Activated CD8-positive, alpha-beta memory T cell treated with anti-CD3 and anti-CD28 coated beads, Interleukin-2, amount 50 U/mL, for 4 hours (primary cell): ENCODE measurements around the gene ELMO3.

Experiments
- DNase-seq: peaks from one replicate; pipeline ENCODE4 v3.0.0-alpha.2; 2020

ELMO3 gene

DNA sequence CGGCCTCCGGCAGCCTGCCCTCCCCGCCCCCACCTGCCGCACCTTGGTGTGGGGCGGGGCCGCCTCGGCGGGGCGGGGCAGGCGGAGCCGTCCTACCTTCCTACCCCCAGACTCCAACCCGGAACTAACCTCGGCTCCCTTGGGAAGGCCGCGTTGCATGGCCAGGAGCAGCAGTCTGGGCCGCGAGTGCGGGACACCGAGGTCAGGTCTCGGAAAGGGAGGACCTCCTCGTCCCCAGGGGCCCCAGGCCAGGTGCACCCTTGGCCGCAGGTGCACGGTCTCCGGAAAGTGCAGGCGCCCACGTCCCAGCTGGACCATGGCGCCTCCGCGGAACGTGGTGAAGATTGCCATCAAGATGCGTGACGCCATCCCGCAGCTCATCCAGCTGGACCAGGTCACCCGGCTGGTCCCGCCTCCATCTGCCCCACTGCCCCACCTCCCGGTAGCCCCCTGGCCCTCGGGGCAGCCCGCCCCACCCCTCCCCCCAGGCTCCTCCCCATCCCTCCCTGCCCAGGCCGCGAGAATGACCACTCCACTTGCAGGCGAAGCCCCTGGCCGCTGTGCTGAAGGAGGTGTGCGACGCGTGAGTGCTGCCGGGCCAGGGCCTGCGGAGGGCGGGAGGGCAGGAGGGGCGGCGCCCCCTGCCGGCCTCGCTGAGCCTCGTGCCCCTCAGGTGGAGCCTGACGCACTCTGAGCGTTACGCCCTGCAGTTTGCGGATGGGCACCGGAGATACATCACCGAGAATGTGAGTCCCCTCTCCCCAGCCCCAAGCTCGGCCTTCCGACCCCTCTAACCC is at the start of gene ELMO3:
TSS of gene ELMO3 (plus strand) at position 121 of the 797 bp plus-strand sequence. CDS start at position 317, 196 bp downstream.
- DNase-seq, result no peak

DNA sequence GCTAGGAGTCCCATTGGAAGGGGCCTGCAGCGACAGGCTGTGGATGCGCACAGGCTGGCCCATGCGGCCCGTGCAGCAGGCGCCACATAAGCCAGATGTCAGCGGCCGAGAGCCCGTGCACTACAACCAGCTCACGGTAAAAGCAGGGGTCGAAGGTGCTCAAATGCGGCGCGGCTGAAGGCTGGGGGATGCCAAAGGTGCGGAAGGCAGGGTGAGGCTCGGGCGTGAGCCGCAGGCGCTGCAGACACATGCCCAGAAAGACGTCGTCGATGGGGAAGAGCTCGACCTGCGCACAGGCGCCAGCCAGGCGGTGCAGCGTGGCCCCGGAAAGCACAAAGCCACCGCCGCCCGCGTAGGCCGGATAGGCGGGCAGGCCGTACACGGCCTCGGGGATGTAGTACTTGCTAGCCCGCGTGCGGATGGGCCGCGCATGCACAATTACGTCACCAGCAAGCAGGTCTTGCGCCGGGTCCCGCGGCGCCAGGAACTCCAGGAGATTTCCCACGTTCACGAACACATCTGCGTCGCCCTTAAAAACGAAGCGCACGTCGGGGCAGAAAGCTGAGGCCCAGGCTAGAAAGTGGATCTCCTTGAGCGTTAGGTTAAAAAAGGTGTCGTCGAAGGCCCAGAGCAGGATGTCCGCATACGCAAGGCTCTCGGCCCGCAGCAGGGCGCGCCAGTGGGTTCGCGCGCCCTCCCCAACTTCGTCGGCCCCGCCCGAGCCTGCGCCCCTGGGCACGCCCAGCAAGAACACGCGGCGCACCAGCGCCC is 49.5 kb upstream of the ELMO3 start:
- DNase-seq, result no peak

DNA sequence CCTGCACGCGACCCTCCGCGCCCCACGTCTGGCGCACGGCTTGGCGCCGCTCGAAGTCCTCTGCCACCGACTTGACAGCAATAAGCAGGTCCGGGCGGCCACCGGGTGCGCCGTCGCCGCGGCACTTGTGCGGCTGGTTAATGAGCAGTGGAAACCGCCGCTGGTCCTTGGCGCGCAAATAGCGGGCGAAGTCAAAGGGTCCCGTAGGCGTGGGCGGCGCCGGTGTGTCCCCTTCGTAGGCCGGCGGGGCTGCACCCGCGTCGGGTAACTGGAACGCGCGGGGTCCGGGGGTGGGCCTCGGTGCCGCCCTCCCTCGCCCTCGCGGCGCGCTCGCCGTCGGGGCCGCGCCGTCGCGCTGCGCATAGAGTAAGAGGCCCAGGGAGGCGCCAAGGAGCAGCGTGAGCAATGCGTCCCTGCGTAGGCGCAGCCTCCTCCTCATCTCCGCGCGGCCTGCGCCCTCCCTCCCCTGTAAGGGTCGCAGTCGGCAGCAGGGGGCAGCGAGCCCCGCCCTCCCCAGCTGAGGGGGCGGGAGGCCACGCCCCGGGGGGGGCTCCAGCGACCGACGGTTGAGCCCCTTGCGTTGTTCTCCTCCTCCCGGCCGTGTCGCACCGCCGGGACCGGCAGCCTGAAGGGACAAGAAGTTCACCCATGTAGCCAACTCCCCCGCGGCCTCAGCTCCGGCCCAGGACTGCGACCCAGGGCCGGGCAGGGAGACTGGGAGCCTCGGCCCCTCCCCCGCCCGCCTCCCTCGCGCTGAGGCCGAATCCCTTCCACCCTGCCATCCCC is 48.7 kb upstream of the ELMO3 start:
- DNase-seq, result peak; percentile 61

- no peak for DNase-seq
These were observed 48.0 kb upstream of the ELMO3 start, which contains the start of gene B3GNT9 for GRCh38 chr16:67150833-67151396. Gene B3GNT9, minus strand, starts transcription at chr16:67150998. Its CDS starts 513 bp downstream, at chr16:67150485.

- DNase-seq, result no peak
These were observed 47.4 kb upstream of the ELMO3 start for GRCh38 chr16:67151431-67152097.

DNA sequence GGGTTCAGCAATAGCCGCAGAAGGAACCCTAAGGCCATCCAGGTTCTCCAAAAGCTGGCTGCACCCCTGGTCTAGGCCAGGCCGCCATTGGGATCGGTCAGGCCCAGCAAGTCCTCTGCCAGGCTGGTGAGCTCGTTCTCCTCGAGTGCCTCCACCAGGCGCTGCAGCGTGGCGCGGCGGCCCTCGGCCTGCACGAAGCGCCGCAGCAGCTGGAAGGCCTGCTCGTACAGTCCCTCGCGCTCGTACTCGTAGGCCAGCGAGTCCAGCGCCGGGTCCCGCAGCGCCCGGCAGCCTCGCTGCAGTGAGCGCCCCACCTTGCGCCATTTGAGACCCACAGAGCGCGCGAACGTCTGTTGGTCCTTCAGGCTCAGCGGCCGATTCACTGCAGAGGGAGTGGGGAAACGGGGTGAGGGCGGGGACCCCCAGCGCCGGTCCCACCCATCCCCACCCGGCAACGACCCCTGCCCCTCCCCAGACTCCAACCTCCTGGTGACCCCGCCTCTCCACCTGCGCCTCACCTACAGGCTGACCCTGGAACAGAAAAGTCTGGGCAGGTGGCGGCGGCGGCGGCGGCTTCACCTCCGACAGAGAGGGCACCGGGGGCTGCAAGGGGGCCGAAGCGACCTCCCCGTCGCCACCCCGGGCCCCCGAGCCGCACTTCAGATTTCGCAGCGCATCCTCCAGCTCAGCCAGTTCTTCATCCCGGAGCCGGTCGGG is 44.2 kb upstream of the ELMO3 start:
- DNase-seq, result no peak

DNA sequence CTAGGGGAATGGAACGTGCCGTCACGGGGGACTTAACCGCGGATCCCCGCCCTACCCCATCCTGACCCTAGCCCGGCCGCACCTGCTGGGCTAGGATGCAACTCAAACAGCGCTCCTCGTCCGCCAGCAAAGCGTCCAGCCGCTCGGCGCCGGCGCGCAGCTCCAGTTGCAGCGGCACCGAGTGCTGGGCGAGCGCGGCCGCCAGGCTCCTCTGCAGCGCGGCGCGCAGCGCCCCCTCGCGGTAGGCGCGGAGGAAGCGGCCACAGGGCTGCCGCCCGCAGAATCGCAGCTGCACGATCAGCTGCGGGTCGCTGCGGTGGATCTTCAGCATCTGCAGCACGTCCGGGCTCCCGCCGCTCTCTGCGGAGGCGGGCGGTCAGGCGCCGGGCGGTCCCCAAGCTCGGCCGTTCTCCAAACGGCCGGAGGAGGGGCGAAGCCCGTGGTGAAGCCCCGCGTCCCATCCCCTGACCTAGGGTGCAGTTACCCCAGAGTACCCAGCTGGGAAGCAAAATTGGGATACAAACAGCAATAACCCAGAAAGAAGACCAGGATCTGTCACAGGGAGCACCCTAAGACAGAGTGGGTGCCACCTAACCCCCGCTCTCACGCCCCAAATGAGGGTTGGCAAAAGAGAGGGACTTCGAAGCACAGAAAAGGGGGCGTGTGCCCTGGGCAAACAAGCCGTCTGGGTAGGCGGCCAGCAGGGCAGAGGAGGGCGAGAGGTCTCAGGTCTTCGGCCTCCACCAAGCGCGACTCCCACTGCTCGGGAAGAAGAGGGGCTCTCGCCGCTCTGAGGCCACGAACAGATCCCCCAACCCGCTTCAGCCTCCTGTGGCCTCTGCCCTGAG is 43.4 kb upstream of the ELMO3 start:
- peak; percentile 81 for DNase-seq

DNA sequence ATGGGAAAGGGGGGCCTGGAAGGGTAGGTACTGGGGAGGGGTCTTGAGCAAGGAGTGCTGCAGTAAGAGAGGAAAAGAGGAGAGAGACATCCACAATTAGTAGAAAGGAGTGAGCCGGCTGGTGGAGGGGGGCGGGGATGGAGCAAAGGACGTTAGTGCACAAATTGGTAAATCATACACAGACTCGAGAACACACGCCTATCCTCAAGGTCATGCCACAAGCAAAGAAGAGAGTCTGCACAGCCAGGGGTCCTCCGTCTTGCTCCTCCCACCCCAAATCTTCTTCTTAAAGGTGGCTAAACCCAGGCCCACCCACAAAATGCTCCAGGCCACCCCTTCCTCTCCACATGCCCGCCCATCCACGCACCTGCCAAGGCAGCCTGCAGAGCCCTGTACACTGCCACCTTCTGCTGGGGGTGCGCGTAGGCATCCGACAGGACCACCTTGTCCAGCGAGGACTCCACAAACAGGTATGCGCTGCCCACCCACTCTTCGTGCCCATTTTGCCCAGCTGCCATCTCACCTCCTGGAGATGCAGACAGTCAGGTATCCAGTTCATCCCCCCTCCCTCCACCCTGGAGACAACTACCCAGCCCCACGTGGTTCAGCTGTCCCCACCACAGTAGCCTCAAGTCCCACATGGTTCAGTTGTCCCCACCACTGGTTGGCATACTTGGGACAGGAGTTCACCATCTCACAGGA is 42.6 kb upstream of the ELMO3 start:
- DNase-seq, result no peak

GRCh38 chr16:67157106-67157748 is 41.7 kb upstream of the ELMO3 start:
- no peak for DNase-seq

GRCh38 chr16:67157892-67158635 is 40.9 kb upstream of the ELMO3 start:
- no peak for DNase-seq

DNA sequence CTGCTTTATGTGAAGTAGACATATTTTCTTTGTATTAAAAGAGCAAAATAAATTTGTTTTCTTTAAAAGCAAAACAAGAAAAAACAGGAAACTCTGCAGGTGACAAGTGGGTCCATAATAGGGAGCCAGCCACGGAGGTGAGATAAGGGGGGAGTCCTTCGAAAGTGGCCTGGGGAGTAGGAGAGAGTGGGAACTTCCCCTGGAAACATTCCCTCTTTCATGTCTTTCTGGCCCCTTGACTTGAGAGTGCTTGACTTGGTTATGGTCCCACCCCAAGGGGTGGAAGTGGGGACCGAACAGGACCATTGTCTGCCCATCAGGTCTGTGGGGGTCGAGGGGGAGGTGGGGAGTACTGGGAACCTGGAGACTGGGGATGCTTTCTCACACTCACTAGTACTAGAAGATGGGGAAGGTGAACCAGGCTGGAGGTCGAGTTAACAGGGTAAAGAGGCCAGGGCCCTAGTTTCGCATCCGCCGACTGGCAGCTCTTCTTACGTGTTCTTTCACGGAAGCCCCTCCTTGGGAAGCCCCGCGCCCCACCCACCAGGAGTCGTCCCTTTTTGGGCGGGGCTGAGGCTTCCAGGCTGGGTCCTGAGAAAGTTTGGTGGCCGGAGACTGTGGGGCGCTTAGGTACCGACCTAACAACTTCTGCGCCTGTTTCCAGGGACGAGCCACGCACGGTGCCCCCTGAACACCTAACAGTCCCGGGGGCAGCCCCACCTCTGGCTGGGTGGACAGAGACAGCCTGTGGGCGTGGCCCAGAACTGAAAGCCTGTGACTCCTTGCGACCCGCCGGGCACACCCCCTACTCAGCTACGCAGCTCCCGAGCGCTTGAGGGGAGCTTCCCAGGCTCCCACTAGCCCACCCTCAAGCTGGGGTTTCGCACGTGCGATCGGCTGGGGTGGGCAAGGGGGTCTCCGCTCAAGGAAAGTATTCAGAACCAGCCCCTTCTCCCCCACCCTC is 40.0 kb upstream of the ELMO3 start:
- DNase-seq, result peak; percentile 77

GRCh38 chr16:67161595-67162058 is 37.3 kb upstream of the ELMO3 start:
- DNase-seq, result no peak

DNA sequence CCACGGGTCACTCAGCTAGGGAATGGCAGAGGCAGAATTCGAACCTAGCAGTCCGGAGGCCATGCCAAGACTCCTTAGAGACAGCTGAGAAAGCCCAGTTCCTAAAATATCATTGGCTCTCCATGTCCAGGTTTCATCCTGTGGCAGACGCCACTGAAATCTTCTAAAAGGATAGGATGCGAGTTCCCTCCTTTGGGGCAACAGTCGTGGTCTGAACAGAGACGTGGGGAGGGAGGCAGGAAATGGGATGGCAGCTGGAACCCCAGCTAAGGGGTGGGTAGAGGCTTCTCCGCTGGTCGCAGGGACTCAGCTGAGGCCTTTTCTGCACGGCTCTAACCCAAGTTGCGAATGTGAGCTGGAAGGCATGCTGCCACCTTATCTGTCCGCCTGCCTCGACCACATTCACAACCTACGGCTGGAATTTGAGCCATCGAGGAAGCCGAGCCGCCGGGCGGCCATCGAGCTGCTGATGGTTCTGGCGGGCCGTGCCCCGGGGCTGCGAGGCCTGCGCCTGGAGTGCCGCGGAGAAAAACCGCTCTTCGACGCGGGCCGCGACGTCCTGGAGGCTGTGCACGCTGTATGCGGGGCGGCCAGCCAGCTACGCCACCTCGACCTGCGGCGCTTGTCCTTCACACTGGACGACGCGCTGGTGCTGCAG is 36.3 kb upstream of the ELMO3 start:
- DNase-seq, result no peak

DNA sequence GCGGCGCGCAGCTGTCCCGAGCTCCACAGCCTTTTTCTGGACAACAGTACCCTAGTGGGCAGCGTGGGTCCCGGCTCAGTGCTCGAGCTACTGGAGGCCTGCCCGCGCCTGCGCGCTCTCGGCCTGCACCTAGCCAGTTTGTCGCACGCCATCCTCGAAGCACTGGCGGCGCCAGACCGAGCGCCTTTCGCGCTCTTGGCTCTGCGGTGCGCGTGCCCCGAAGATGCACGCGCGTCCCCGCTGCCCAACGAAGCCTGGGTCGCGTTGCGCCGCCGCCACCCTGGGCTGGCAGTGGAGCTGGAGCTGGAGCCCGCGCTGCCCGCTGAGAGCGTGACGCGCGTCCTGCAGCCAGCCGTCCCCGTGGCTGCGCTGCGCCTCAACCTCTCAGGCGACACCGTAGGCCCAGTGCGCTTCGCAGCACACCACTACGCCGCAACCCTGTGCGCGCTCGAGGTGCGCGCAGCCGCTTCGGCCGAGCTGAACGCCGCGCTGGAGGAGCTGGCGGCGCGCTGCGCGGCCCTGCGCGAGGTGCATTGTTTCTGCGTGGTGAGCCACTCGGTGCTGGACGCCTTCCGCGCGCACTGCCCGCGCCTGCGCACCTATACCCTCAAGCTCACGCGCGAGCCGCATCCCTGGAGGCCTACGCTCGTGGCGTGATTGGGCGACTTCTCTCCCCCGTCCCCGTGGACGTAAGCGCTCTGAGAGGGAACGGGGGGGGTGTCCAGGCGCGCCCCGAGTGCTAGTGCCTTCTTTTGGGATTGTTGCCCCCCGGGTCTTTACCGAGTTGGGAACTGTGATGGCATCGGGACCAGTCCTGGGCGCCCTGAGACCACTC is 35.5 kb upstream of the ELMO3 start:
- DNase-seq, result no peak

GRCh38 chr16:67163999-67164558 is 34.9 kb upstream of the ELMO3 start:
- DNase-seq, result no peak
